ENCODE data around the gene COX7A2L. TPM values are rescaled to one million over a fixed set of nuclear protein-coding genes. Genes with fewer than 3 reads are reported as not detected.
"Not testable (repeated sequence)": the region's sequence is repeated elsewhere in the genome, so short reads cannot be mapped to it uniquely, and the experiment has no call there.

The COX7A2L gene
- total RNA-seq, 1 experiment from 2014 or later, result 132 TPM

GRCh38 chr2:42383855-42384530 lies 23.0 kb upstream of the COX7A2L start:
- TF ChIP-seq REST (IDR thresholded peaks at IDR 0.05; ENCODE audit: insufficient read depth in 1 of 2, low read depth in 2 of 2, low read length in 1 of 2) (no peak), TCF7L2 (IDR thresholded peaks at IDR 0.05; ENCODE audit: low read depth, low read length) (no peak), CTCF (IDR thresholded peaks at IDR 0.05) (no peak), POLR2AphosphoS5 (IDR thresholded peaks at IDR 0.05; ENCODE audit: low read depth, low read length) (no peak), SIN3A (IDR thresholded peaks at IDR 0.05; ENCODE audit: borderline replicate concordance, insufficient read depth, low read depth, low read length) (no peak)
- Histone ChIP-seq H3K27me3 (ENCODE audit: control insufficient read depth, insufficient read depth, low read length) (no peaks in the 10 kb centered on the region), H3K27ac (ENCODE audit: low read length) (no peak overlapping the region), H3K4me1 (ENCODE audit: control insufficient read depth, insufficient read depth, low read length) (no peaks in the 10 kb centered on the region), H3K9me3 (ENCODE audit: control insufficient read depth, insufficient read depth, low read depth, low read length) (no peaks in the 10 kb centered on the region), H3K36me3 (ENCODE audit: control insufficient read depth, insufficient read depth, low read length) (no peaks in the 10 kb centered on the region), H3K4me3 (ENCODE audit: low read depth in 2 of 2, low read length in 2 of 2) (no peak overlapping the region)
- ChIA-PET CTCF (no interaction called here), POLR2A (no interaction called here)
- in situ Hi-C loops (cut with HindIII; ENCODE audit: low pct_unique_long_range_greater_than_20kb, low sequenced_read_pairs) (no loop called here), intact Hi-C loops (cut with micrococcal nuclease; ENCODE audit: unreplicated experiment) (loop anchor here (10.0 kb wide), 1 partner anchor 281 kb away; no protein-coding TSS in a partner anchor)
- DNase-seq (ENCODE audit: low read depth, low spot score) (no peak), ATAC-seq (no peak)
- no TSS peak for BruUV-seq (replicated peaks)

GRCh38 chr2:42382144-42382543 lies 21.1 kb upstream of the COX7A2L start:
- Histone ChIP-seq H3K4me1 (ENCODE audit: control insufficient read depth, insufficient read depth, low read length) (no peaks in the 10 kb centered on the region), H3K9me3 (ENCODE audit: control insufficient read depth, insufficient read depth, low read depth, low read length) (no peaks in the 10 kb centered on the region), H3K27me3 (ENCODE audit: control insufficient read depth, insufficient read depth, low read length) (no peaks in the 10 kb centered on the region), H3K27ac (ENCODE audit: low read length) (no peak overlapping the region), H3K4me3 (ENCODE audit: low read depth in 2 of 2, low read length in 2 of 2) (no peak overlapping the region), H3K36me3 (ENCODE audit: control insufficient read depth, insufficient read depth, low read length) (no peaks in the 10 kb centered on the region)
- ATAC-seq, result no peak
- in situ Hi-C loops (cut with HindIII; ENCODE audit: low pct_unique_long_range_greater_than_20kb, low sequenced_read_pairs) (no loop called here), intact Hi-C loops (cut with micrococcal nuclease; ENCODE audit: unreplicated experiment) (loop anchor here (10.0 kb wide), 1 partner anchor 283 kb away; no protein-coding TSS in a partner anchor)
- no peak for DNase-seq (ENCODE audit: low read depth, low spot score)
- ChIA-PET CTCF (no interaction called here), POLR2A (interaction anchor here (0.6 kb wide), 1 partner anchor 219 kb away, joined by 3 read pairs; no protein-coding TSS in a partner anchor)
- TF ChIP-seq POLR2AphosphoS5 (IDR thresholded peaks at IDR 0.05; ENCODE audit: low read depth, low read length) (no peak), TCF7L2 (IDR thresholded peaks at IDR 0.05; ENCODE audit: low read depth, low read length) (no peak), SIN3A (IDR thresholded peaks at IDR 0.05; ENCODE audit: borderline replicate concordance, insufficient read depth, low read depth, low read length) (no peak)
- BruUV-seq (replicated peaks), result no TSS peak

GRCh38 chr2:42380026-42380425 lies 19.0 kb upstream of the COX7A2L start:
- H3K36me3 ChIP-seq (ENCODE audit: control insufficient read depth, insufficient read depth, low read length); POLR2A ChIA-PET; H3K4me3 ChIP-seq (ENCODE audit: low read depth in 2 of 2, low read length in 2 of 2); BruUV-seq (replicated peaks); H3K27ac ChIP-seq (ENCODE audit: low read length); ATAC-seq; H3K27me3 ChIP-seq (ENCODE audit: control insufficient read depth, insufficient read depth, low read length); H3K9me3 ChIP-seq (ENCODE audit: control insufficient read depth, insufficient read depth, low read depth, low read length); CTCF ChIA-PET; DNase-seq (ENCODE audit: low read depth, low spot score); in situ Hi-C loops (cut with HindIII; ENCODE audit: low pct_unique_long_range_greater_than_20kb, low sequenced_read_pairs); H3K4me1 ChIP-seq (ENCODE audit: control insufficient read depth, insufficient read depth, low read length): not testable (repeated sequence)
- intact Hi-C loops (cut with micrococcal nuclease; ENCODE audit: unreplicated experiment), result loop anchor here (10.0 kb wide), 1 partner anchor 285 kb away; no protein-coding TSS in a partner anchor

Data from Panc1 (cell line).